HepG2 (cell line): Measurements from ENCODE around the gene ZNF644. TPM values are rescaled to one million over a fixed set of nuclear protein-coding genes. Genes with fewer than 3 reads are reported as not detected.

ENCODE experiments used
- BHLHE40 ChIP-seq: IDR thresholded peaks from 2 replicates; pipeline ENCODE4 v1.6.1; 2011; ENCODE audit warnings: low read length, improper control_type of control experiment
- CEBPG ChIP-seq: IDR thresholded peaks from 2 replicates; pipeline ENCODE4 v1.6.1; 2016
- FOSL1 ChIP-seq: sonication (generic); formaldehyde crosslinking; IDR thresholded peaks from 2 replicates; pipeline ENCODE4 v1.9.0; 2021; ENCODE audit warnings: missing genetic modification reagents, borderline replicate concordance
- HDAC2 ChIP-seq: sonication (generic); formaldehyde crosslinking; IDR thresholded peaks from 2 replicates; pipeline ENCODE4 v1.4.0; 2020; ENCODE audit warnings: missing genetic modification reagents
- HNF4A ChIP-seq: sonication (generic); formaldehyde crosslinking; IDR thresholded peaks from 2 replicates; pipeline ENCODE4 v1.4.0; 2020; ENCODE audit warnings: missing genetic modification reagents
- IRF2 ChIP-seq: IDR thresholded peaks from 2 replicates; pipeline ENCODE4 v1.6.1; 2018; ENCODE audit warnings: missing genetic modification reagents, missing compliant biosample characterization
- MIER2 ChIP-seq: IDR thresholded peaks from 2 replicates; pipeline ENCODE4 v1.6.1; 2016; ENCODE audit warnings: missing biosample characterization, missing genetic modification reagents
- PPARG ChIP-seq: conservative IDR thresholded peaks from 2 replicates; pipeline ENCODE4 v1.6.1; 2016; ENCODE audit warnings: missing biosample characterization, missing genetic modification reagents
- SIX4 ChIP-seq: sonication (generic); formaldehyde crosslinking; IDR thresholded peaks from 2 replicates; pipeline ENCODE4 v1.4.0; 2020; ENCODE audit warnings: missing genetic modification reagents
- SKI ChIP-seq: fragments of 450-650 bp; IDR thresholded peaks from one replicate; pipeline ENCODE4 v1.6.1; 2018; ENCODE audit warnings: mild to moderate bottlenecking; ENCODE audit not compliant: partially characterized antibody
- THAP11 ChIP-seq: IDR thresholded peaks from 2 replicates; pipeline ENCODE4 v1.6.1; 2016; ENCODE audit warnings: missing biosample characterization, missing genetic modification reagents
- ZNF281 ChIP-seq: sonication (generic); formaldehyde crosslinking; IDR thresholded peaks from 2 replicates; pipeline ENCODE4 v1.4.0; 2020; ENCODE audit warnings: missing genetic modification reagents, borderline replicate concordance
- ZNF609 ChIP-seq: sonication (generic); formaldehyde crosslinking; IDR thresholded peaks from 2 replicates; pipeline ENCODE4 v1.4.0; 2020; ENCODE audit warnings: mild to moderate bottlenecking, missing genetic modification reagents, borderline replicate concordance
- ZNF775 ChIP-seq: sonication (generic); formaldehyde crosslinking; IDR thresholded peaks from 2 replicates; pipeline ENCODE4 v1.4.0; 2020; ENCODE audit warnings: missing genetic modification reagents, mild to moderate bottlenecking, moderate library complexity, borderline replicate concordance
- polyA plus RNA-seq, 8 experiments: library from polyadenylated mRNA; depleted of rRNA in 3 of 8; stranded (reverse) in 7 of 8; unstranded in 1 of 8; fragments of >200 nt; fragmentation: Illumina TruSeq in 4 of 8; extraction: Trizol in 4 of 8; gene quantifications; 2 replicates each; pipeline versions ENCODE4 v1.2.1 to v1.2.3, GENCODE V29; 2011 to 2016; ENCODE audit warnings: low read depth in 4 of 8, missing spikeins in 1 of 8, mixed read lengths in 1 of 8; ENCODE audit not compliant: insufficient read depth in 1 of 8
- total RNA-seq, 5 experiments: library from RNA; depleted of rRNA; stranded (reverse); fragments of >200 nt; fragmentation: Illumina TruSeq; extraction: Trizol; gene quantifications; 2 replicates each; pipeline ENCODE4 v1.2.3, GENCODE V29; 2016; ENCODE audit warnings: low read depth in 1 of 5
- TF ChIP-seq, protein P1 (sequence below): sonication (generic); formaldehyde crosslinking; conservative IDR thresholded peaks from 2 replicates; pipeline ENCODE4 v1.4.0; 2020; ENCODE audit warnings: mild to moderate bottlenecking, missing genetic modification reagents, moderate library complexity
- TF ChIP-seq, protein P2 (sequence below): sonication (generic); formaldehyde crosslinking; IDR thresholded peaks from 2 replicates; pipeline ENCODE4 v1.8.0; 2022; ENCODE audit warnings: mild to moderate bottlenecking, missing genetic modification reagents, borderline replicate concordance

ZNF644 gene
- total and polyA plus RNA-seq, 2 of the 13 experiments (the other 11 are each of a cell fraction or from before 2014, with no cell fraction given), result 17.7 to 51.7 TPM

GRCh38 chr1:91015794-91016550 is 5.9 kb downstream of the ZNF644 start (continued):
- peak; percentile 31; the same call in 1 of the 2 replicates for TF ChIP-seq ZNF281 (CRISPR knock-in tag)
- TF ChIP-seq BHLHE40, result peak; percentile 81
- TF ChIP-seq SIX4 (CRISPR knock-in tag), result peak; percentile 53; the same call in 1 of the 2 replicates
- 0 out of 2 replicates have a peak, but pooled peaks have one; percentile 19 for TF ChIP-seq PPARG (CRISPR knock-in tag)
- TF ChIP-seq, protein P1, sequence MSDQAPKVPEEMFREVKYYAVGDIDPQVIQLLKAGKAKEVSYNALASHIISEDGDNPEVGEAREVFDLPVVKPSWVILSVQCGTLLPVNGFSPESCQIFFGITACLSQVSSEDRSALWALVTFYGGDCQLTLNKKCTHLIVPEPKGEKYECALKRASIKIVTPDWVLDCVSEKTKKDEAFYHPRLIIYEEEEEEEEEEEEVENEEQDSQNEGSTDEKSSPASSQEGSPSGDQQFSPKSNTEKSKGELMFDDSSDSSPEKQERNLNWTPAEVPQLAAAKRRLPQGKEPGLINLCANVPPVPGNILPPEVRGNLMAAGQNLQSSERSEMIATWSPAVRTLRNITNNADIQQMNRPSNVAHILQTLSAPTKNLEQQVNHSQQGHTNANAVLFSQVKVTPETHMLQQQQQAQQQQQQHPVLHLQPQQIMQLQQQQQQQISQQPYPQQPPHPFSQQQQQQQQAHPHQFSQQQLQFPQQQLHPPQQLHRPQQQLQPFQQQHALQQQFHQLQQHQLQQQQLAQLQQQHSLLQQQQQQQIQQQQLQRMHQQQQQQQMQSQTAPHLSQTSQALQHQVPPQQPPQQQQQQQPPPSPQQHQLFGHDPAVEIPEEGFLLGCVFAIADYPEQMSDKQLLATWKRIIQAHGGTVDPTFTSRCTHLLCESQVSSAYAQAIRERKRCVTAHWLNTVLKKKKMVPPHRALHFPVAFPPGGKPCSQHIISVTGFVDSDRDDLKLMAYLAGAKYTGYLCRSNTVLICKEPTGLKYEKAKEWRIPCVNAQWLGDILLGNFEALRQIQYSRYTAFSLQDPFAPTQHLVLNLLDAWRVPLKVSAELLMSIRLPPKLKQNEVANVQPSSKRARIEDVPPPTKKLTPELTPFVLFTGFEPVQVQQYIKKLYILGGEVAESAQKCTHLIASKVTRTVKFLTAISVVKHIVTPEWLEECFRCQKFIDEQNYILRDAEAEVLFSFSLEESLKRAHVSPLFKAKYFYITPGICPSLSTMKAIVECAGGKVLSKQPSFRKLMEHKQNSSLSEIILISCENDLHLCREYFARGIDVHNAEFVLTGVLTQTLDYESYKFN, result 0 out of 2 replicates have a peak, but pooled peaks have one; percentile 38
- TF ChIP-seq IRF2, result peak; percentile 41; the same call in 1 of the 2 replicates
- TF ChIP-seq MIER2 (CRISPR knock-in tag), result 0 out of 2 replicates have a peak, but pooled peaks have one; percentile 41
- 0 out of 2 replicates have a peak, but pooled peaks have one; percentile 9 for TF ChIP-seq HNF4A
- peak; percentile 78 for TF ChIP-seq HDAC2
- peak; percentile 16 for TF ChIP-seq SKI
- peak; percentile 77; the same call in 1 of the 2 replicates for TF ChIP-seq FOSL1 (CRISPR knock-in tag)
- TF ChIP-seq, protein P2, sequence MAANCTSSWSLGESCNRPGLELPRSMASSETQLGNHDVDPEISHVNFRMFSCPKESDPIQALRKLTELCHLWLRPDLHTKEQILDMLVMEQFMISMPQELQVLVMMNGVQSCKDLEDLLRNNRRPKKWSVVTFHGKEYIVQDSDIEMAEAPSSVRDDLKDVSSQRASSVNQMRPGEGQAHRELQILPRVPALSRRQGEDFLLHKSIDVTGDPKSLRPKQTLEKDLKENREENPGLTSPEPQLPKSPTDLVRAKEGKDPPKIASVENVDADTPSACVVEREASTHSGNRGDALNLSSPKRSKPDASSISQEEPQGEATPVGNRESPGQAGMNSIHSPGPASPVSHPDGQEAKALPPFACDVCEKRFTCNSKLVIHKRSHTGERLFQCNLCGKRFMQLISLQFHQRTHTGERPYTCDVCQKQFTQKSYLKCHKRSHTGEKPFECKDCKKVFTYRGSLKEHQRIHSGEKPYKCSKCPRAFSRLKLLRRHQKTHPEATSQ (CRISPR knock-in tag), result no peak
- TF ChIP-seq ZNF775 (CRISPR knock-in tag), result no peak
- peak; percentile 75 for TF ChIP-seq CEBPG (CRISPR knock-in tag)
- TF ChIP-seq THAP11 (CRISPR knock-in tag), result peak; percentile 45; the same call in 1 of the 2 replicates
- TF ChIP-seq ZNF609 (CRISPR knock-in tag), result 0 out of 2 replicates have a peak, but pooled peaks have one; percentile 13
